Activated effector memory CD4-positive, alpha-beta T cell treated with Interleukin-2 at 50 U/mL for 16 hours (primary cell): ENCODE measurements around the gene FAM181A.

Experiments
- DNase-seq: peaks from one replicate; pipeline ENCODE4 v3.0.0-alpha.2; 2020

FAM181A gene

GRCh38 chr14:93905623-93906022 is 21.5 kb upstream of the FAM181A start:
- DNase-seq: no peak

- peak; percentile 13 for DNase-seq
These were observed 20.5 kb upstream of the FAM181A start for GRCh38 chr14:93906341-93907329.

- DNase-seq: no peak
These were observed 17.6 kb upstream of the FAM181A start for GRCh38 chr14:93909429-93910128.

GRCh38 chr14:93911975-93912615 is 15.0 kb upstream of the FAM181A start:
- DNase-seq: no peak

- DNase-seq: no peak
These were observed 14.4 kb upstream of the FAM181A start for GRCh38 chr14:93912782-93913181.

- DNase-seq: no peak
These were observed 12.9 kb upstream of the FAM181A start for GRCh38 chr14:93914278-93914677.

GRCh38 chr14:93915070-93915705 is 12.0 kb upstream of the FAM181A start:
- DNase-seq: no peak

GRCh38 chr14:93915800-93916199 is 11.3 kb upstream of the FAM181A start:
- no peak for DNase-seq

GRCh38 chr14:93916498-93916897 is 10.6 kb upstream of the FAM181A start:
- DNase-seq: no peak

- no peak for DNase-seq
These were observed 10.0 kb upstream of the FAM181A start for GRCh38 chr14:93917141-93917540.

GRCh38 chr14:93921001-93921806 is 5.9 kb upstream of the FAM181A start:
- no peak for DNase-seq

GRCh38 chr14:93923626-93924025 is 3.5 kb upstream of the FAM181A start:
- DNase-seq: no peak

GRCh38 chr14:93924592-93925355 is 2.4 kb upstream of the FAM181A start:
- no peak for DNase-seq

GRCh38 chr14:93925374-93925895 is 1.7 kb upstream of the FAM181A start:
- no peak for DNase-seq

- DNase-seq: no peak
These were observed 785 bp upstream of the FAM181A start for GRCh38 chr14:93926245-93926872.

- DNase-seq: no peak
These were observed 629 bp downstream of the FAM181A start for GRCh38 chr14:93927800-93928145.

GRCh38 chr14:93928184-93929047 is 1.3 kb downstream of the FAM181A start:
- DNase-seq: no peak

- no peak for DNase-seq
These were observed 1.9 kb downstream of the FAM181A start for GRCh38 chr14:93929048-93929535.

GRCh38 chr14:93929657-93930056 is 2.5 kb downstream of the FAM181A start:
- DNase-seq: no peak
